DMS114 treated with DMSO at 0.1 percent for 48 hours (cell line): ENCODE measurements around the gene VPS33A.
"Not testable (repeated sequence)": the region's sequence is repeated elsewhere in the genome, so short reads cannot be mapped to it uniquely, and the experiment has no call there.

ENCODE experiments used
- DNase-seq: peaks from one replicate; lab custom pipeline; 2025; ENCODE audit not compliant: unreplicated experiment; lab: John Stamatoyannopoulos, UW

The VPS33A gene

DNA sequence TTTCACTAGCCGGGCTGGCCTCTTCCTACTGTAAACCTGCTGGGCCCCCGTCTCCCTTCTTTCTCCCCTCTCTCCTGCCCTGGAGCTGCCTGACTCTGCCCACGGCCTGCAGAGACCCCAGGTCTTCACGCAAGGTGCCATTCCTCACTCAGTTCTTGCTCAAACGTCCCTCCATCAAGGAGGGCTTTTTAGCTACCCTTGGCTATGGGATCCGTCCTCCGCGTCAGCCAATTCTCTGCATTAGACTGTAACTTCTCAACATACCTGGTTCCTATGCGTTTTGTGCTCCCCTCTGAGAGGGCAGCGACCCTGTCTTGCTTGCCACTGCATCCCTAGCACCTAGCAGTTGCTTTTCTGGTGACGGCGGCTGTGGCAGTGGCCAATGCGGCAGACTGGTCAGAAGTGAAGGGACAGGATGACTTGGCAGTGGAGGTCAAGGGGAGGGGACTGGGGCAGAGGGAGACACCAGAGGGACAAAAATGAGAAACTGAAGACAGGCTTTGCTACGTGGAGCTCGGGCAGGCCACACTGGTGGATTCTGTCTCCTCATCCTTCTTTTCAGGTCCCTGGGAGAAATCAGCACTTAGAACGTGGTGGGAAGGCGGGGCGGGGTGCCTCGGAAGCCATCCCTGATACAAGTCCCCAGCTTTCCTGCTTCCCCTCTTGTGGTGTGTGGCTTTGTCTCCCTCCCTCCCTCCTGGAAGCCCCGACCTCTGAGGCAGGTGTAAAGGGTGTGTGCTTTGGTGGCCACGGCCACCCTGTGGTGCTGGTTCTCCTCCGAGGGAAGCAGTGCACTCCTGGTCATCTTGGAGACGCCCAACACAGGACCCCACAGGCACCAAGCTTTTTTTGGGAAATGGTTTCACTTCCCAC lies 61.0 kb downstream of the VPS33A start:
- DNase-seq: no peak

DNA sequence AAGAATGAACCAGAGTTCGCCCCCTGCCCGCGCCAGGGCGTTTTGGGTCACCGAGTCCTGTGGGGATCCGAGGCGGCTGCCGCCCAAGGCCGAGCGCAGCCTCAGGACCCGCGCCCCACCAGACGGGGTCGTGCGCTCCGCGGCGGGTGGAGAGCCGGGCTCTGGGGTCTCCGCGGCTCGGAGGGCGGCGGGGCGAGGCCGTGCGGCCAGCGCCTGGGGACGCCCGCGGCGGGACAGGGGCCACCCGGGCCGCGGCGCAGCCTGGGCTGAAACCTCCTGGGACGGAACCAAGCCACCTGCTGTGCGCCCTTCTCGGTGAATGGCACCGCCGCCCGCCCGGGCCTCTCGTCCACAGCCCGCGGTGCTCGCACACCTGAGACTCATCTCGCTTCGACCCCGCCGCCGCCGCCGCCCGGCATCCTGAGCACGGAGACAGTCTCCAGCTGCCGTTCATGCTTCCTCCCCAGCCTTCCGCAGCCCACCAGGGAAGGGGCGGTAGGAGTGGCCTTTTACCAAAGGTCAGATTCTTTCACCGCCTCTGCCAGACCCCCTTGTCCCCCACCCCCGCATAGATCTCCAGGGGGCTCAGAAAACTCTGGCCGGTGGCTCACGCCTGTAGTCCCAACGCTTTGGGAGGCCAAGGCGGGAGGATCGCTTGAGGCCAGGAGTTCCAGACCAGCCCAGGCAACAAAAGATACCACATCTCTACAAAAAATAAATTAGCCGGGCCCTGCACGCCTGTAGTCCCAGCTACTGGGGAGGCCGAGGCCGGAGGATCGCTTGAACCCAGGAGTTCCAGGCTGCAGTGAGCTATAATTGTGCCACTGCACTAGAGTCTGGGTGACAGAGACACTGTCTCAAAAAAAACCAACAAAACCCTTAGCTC lies 61.9 kb downstream of the VPS33A start:
- DNase-seq: no peak

DNA sequence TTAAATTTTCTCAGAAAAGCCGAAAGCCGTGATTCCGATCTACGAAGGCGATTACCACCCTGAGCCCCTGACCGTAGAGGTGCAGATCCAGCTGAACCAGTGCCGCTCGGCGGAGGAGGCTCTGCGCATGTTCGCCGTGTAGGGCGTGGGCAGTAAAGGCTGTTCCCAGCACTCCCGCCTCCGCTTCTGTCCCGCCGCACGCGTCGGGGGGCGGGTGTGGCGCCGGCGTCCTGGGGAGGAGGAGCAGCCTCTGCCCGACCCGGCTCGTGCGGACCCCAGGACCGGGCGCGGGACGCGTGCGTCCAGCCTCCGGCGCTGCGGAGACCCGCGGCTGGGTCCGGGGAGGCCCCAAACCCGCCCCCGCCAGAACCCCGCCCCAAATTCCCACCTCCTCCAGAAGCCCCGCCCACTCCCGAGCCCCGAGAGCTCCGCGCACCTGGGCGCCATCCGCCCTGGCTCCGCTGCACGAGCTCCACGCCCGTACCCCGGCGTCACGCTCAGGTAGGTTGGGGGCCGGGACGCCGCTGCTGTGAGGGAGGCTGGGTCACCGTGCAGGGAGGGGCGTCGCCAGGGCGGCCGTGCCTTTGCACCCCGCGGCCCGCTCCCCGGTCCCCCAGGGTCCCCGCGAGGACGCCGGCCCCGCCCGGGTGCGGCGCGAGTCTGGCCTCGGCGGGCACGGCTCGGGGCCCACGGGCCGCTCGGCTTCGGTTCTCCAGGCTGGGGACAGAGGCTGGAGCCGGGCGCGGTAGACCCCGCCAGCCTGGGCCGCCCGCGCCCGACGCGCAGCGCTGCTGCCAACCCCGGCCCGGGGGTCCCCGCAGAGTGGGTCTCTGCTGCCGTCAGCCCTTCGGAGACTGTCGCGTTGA lies 62.8 kb downstream of the VPS33A start, which contains the start of gene B3GNT4:
B3GNT4 (plus strand) TSS at position 409 of the 866 bp plus-strand sequence. CDS start 910 bp downstream, outside the sequence.
- DNase-seq: peak; percentile 46

DNA sequence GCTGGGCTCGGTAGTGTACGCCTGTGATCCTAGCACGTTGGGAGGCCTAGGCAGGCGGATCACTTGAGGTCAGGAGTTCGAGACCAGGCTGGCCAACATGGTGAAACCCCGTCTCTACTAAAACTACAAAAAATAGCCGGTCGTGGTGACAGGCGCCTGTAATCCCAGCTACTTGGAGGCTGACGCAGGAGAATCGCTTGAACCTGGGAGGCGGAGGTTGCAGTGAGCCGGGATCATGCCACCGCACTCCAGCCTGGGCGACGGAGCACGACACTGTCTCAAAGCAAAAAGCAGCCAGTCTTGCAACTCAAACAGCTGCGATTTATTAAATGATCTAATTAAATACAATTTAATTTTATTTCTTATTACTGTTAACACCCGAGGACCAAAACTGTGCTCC lies 63.5 kb downstream of the VPS33A start:
- not testable (repeated sequence) for DNase-seq

DNA sequence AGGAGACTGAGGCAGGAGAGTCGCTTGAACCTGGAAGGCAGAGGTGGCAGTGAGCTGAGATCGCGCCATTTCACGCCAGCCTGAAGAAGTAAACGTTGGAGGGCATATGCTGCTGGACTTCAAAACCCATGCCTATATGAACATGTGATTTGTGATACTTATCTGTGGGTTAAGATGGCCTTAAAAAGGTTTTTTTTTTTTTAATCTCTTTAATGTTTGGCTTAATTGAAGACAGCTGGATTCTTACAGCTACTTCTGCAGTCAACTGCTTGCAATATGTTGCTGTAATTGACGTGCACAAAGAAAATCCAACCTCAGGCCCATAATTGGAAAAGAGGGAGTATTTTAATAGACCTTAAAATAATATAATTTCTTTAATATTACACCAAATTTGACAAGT lies 64.3 kb downstream of the VPS33A start:
- DNase-seq: no peak

DNA sequence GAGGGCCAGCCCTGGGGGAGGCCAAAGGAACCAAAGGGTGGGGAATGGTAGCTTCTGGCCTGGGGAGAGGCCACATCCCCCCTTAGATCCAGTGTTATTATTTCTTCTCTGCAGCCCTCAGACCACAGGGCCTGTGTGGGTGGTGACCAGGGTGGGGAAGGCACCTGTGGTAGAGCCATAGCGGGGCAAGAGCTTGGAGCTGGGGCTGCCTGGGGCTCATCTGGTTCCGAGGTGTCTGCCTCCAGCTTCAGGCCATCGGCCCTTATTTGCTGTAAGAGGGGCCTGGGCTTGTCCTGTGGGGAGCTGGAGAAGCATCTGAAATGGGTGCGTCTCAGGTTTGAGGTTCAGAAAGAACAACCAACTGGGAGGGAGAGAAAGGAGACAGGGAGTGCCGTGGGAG lies 64.9 kb downstream of the VPS33A start:
- no peak for DNase-seq

DNA sequence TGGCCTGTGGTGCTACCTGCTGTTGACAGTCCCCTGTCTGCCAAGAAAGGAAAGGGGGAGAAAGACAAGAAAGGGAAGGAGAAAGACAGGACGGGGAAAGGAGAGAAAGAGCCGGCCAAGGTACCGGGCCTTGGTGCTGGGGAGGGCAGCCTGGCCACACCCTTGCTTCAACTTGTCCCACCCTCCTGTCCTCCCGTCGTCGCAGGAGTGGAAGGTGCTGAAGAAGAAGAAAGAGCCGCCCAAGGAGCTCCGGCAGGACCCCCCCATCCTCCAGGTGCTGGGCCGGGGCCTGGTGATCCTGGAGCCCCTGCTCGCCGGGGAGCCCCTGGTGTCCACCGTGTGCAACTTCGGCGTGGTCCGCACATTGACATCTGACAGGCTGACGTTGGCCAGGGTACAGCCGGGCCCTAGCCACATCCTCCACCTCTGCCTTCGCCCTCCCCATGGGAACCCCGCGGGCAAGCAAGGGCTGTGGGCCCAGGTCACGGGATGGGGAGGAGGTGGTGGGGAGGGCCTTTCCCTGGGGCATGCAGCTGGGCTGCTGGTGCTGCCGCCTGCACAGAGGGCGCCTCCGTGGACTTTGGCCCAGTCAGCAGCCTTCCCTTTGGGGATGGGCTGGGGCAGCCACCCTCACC lies 65.6 kb downstream of the VPS33A start:
- DNase-seq: no peak

DNA sequence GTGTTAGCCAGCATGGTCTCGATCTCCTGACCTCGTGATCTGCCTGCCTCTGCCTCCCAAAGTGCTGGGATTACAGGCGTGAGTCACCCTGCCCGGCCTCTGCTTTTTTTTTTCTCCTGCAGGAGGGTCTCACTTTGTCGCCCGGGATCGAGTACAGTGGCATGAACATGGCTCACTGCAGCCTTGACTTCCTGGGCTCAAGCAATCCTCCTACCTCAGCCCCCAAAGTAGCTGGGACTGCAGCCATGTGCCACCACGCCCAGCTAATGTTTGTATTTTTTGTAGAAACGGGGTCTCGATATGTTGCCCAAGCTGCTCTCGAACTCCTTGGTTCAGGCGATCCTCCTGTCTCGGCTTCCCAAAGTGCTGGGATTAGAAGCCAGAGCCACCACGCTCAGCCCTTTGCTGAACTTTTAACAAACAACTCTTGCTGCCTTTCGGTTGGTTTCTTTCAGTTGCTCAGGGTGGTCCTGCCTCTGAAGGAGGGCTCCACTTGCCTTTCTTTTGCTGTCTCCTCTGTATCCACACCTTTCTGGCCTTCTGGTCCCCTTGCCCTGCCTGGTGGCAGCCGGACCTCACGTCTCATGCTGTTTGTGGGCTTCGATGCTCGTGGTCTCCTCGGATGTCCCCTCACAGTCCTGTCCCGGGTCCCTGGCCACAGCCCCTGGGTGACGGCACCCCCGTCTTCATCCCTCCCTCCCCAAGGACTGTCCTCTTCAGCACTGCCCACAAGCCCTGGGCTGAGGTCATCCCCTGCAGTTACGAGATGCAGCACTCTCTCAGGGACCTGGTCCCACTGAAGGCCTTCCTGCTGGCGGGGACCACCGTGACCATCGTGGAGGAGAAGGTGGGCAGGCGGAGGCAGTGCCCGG lies 66.6 kb downstream of the VPS33A start:
- DNase-seq: no peak

DNA sequence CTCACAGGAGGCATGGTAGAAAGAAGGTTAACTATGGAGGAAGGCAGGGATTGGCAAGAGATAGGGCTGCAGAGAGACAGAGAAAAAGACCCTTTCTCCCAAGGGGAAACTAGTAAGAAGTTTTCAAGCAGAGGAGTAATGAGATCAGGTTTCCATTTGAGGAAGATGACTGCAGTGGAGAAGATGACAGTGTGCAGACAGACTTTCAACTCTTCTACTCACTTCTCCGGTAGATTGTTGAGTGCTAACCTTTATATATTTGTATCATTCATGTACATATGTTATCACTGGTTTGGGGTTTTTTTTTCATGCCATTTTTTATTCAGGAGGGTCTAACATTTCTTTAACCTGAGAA lies 68.7 kb downstream of the VPS33A start:
- DNase-seq: no peak

DNA sequence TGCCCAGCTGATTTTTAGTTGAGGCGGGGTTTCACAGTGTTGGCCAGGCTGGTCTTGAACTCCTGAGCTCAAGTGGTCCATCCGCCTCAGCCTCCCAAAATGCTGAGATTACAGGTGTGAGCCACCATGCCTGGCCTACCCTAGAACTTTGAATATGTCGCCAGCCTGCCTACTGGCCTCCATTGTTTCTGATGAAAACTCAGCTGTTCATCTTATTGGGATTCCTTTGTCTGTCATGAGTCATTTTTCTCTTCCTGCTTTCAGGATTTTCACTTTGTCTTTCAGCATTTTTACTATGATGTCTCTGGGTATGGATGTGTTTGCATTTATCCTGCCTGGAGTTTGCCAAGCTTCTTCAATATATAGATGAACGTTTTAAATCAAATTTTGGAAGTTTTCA lies 70.9 kb downstream of the VPS33A start:
- no peak for DNase-seq

DNA sequence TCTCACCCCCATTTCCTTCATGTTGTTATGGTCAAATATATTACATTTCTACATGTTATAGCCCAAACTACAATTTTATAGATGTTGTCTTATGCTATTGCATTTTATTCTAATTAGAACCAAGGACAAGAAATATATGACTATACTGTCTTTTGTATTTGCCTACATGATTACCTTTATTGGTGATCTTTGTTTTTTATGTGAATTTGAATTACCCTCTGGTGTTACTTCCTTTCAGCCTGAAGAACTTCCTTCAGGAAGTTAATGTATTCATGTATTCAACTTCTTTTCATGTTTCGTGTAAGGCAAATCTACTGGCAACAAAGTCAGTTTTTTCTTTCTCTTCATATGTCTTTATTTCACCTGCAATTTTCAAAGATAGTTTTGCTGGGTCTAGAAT lies 71.5 kb downstream of the VPS33A start:
- DNase-seq: no peak

DNA sequence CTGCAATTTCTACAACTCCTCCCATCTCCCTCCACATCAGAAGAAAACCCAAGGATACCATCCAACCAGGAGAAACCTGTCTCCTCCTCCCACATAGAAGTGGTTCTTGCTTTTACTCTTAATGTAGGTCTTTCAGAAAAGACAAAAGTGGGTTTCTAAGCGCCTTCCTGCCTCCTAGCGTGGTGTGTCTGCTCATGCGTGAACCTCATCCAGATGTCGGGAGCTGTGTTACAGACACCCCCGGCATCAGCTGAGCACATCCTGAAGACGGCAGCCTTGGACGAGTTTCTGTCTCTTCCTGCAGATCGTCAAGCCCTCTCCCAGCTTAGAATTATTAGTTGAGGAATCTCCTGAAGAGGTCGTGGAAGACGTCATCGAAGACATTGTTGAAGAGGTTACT lies 73.9 kb downstream of the VPS33A start:
- no peak for DNase-seq

DNA sequence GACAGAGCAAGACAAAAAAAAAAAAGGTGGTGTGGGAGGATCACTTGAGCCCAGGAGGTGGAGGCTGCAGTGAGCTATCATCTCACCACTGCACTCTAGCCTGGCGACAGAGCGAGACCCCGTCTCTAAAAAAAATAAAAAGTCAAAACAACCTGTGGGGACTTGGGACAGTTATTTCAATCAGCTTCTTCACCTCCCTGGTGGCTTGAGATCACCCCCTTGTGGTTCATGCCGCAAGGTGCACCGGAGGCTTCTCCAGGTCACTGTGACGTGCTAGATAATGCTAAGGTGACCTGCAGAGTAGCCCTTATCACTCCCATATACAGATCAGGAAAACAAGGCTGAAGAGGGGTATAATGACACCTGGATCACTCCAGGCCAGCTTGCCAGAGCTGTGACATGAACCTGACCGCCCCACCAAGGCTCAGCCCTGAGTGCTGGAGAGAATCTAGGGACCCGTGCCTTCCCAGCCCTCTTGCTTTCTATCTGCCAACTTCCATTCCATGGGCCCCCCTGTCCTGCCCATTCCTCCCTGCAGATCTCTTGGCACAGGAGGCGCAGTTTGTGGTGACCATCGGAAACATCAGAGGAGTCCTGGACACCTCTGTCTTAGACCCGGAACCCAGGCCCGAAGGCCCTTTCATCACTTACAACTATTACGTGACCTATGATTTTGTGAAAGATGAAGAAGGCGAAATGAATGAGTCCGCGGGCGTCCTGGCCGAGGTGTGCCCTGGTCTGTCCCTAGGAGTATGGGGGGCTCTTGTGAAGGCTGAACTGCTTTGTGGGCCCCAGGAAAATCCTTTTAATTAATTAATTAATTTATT lies 75.2 kb downstream of the VPS33A start:
- DNase-seq: peak; percentile 27

DNA sequence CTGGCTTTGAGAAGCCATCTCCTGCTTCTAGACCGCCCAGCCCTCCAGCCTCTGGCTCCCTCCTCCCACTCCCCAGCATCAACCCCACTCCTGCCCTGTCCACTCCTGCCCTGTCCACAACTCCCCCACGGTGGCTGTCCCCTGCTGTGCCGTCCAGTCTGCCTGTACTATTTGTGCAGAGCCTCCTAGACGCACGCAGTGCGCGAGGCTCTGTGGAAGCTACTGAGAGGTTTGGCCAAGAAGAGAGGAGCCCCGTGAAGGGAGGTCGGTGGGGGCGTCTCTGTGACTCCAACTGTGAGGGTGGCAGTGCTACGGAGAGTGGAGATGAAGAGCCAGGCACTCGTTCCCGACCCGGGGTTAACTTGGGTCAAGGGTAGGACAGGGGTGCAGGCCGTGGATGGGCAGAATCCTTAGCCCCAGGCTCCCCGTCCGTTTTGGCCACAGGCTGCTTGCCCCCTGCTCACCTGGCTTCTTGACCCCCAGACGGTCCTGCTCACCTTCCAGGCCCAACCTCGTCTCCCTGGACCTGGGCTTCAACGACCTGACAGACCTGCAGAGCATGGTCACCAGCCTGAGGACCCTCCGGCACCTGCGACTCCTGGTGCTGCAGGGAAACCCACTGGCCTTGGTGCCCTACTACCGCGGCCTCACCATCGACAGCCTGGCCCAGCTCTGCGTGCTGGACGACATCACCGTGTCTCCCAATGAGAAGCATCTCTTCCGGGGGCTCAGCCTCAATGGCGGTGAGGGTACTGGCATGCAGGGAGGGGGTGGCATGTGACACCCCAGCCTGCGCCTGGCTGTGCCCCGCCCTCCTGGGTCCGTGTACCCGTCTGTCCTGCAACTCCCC lies 76.4 kb downstream of the VPS33A start:
- DNase-seq: no peak

DNA sequence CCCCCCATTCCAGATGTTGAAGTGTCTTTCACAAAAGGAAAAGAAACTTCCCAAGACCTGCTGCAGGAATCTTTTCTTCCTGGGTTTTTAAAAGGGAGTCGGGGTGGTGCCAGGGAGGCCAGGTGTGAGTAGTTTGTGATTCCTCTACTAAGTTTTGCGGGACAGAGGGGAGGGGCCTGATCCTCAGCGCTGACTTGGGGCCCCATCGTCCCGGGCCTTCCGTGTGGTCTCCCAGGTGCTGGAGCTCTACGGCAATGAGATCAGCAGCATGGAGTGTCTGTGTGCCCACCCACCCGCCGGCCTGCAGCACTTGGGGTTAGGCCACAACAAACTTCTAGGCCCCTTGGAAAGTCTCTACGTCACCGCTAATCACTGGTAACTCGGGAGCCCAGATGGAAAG lies 78.8 kb downstream of the VPS33A start:
- DNase-seq: no peak

DNA sequence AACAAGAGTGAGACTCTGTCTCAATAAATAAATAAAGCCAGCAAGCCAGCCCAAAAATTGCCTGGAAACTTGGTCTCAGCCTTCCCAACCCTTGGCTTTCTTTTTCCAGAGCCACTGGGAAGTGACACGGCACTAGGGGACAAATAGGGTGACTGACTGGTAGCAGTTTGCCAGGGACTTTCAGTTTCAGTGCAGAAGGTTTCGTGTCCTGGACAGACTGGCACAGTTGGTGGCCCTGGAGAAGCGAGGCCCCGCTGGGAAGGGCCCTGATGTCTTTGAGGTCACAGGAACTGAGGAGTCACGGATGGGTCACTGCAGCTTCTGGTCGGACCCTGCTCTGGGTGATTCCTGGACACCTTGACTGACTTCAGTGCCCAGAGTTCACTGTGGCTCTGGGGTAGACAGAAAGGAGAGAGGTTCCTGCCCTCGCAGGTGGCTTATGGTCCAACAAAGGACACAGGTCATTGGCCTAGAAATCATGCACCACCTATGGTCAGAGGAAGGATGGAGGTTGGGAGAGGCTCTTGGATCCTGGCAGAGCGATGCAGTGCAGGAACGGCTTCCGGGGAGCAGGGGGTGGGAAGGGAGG lies 80.7 kb downstream of the VPS33A start:
- no peak for DNase-seq

DNA sequence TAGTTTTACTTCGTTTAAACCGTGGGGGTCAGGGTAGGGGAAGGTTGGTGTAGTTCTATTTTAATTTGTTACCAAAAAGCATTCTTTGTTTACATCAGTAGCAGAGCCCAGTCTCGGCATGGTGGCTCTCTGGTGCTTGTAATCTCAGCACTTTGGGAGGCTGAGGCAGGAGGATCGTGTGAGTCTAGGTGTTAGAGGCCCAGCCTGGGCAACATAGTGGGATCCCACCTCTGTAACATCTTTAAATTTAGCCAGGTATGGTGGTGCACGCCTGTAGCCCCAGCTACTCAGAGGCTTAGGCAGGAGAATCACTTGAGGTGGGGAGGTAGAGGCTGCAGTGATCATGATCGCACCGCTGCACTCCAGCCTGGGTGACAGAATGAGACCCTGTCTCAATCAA lies 81.2 kb downstream of the VPS33A start:
- no peak for DNase-seq

DNA sequence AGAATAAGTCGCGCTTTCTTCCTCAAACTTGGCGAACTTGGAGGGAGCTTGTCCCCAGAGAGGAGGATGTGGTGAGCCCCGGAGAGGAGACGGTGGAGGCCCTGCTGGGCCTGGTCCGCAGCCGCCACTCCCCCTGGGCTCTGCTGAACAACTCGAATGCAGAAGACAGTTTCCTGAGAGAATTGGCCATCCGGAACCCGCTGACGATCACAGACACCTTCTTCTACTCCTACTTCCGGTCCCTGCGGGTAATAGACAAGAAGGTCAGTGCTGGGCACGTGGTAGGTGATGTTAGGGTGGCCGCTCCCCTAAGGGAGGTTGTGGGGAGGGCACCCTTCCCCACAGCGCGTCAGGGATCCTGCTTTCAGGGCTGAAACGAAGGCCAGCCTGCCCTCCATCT lies 81.8 kb downstream of the VPS33A start:
- no peak for DNase-seq
